ENCODE measurements around the gene LCE1A. TPM values are rescaled to one million over a fixed set of nuclear protein-coding genes. Genes with fewer than 3 reads are reported as not detected.

Gene LCE1A, protein sequence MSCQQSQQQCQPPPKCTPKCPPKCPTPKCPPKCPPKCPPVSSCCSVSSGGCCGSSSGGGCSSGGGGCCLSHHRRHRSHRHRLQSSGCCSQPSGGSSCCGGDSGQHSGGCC
- not detected in 2 replicates for total RNA-seq

DNA sequence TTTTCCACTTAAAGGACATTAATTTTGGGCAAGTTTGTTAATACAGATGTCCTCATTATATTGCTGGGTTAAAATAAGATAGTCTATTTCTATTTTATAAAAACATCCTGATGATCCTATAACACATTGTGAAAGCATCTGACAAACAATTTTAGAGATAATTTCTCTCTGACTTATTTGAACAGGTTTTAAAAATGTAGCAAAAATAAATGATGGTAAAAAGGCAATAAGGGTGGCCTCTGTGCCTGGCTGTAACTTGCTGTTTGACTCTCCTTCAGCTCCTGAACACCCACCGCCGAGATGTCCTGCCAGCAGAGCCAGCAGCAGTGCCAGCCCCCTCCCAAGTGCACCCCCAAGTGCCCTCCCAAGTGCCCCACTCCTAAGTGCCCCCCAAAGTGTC lies at the start of gene LCE1A:
Gene LCE1A, plus strand, starts transcription at position 301 of the 400 bp plus-strand sequence. Its CDS starts 0 bp downstream, at position 301.

DNA sequence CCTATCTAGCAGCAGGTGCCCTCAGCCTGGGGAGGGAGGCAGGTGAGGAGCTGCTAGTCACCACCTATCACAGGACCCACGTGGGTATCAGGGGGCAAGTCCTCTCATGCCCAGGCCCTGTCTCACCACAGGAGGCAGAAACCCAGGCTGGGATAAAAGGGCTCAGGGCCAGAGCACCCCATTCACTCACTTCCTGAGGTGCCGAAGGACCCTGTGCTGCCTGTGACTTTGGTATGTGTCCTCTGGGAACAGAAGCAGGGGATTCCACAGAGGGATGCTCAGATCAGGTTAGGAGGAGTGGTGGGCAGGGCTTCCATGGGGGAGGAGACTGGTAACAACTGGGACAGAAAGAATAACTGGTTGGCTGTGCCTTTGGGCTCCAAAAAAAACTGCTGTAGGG lies 41.2 kb upstream of the LCE1A start, which contains the start of gene LCE1E:
Gene LCE1E, plus strand, starts transcription at position 181 of the 400 bp plus-strand sequence. CDS start 1,043 bp downstream, outside the sequence.

DNA sequence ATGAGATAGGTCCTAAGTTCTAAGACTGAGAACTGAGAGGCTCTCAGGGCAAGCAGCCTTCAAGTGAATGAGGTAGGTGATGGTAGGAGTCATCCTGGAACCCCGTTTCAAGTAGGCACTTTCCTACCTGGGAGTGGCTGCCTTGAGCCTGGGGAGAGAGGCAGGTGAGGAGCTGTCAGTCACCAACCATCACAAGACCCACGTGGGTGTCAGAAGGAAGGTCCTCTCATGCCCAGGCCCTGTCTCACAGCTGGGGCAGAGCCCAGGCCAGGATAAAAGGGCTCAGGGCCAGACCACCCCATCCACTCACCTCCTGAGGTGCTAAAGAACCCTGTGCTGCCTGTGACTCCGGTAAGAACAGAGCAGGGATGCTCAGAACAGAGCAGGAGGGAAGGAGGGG lies 30.9 kb upstream of the LCE1A start, which contains the start of gene LCE1D:
Gene LCE1D, plus strand, starts transcription at position 301 of the 400 bp plus-strand sequence. CDS start 1,074 bp downstream, outside the sequence.

DNA sequence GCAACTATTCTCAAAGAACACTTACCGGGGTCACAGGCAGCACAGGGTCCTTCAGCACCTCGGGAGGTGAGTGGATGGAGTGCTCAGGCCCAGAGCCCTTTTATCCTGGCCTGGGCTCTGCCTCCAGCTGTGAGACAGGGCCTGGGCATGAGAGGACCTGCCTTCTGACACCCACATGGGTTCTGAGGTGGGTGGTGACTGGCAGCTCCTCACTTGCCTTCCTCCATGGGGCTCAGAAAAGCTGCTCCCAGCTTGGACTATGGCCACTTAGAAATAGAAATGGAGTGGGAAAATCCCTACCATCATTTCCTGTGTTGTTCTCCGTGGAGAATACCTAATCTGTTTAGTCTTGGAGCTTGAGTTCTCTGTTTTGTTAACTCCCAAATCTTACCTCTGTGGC lies 20.7 kb upstream of the LCE1A start, which contains the start of gene LCE1C:
Gene LCE1C, minus strand, starts transcription at position 76 of the 400 bp plus-strand sequence. CDS start 1,173 bp downstream, outside the sequence.

DNA sequence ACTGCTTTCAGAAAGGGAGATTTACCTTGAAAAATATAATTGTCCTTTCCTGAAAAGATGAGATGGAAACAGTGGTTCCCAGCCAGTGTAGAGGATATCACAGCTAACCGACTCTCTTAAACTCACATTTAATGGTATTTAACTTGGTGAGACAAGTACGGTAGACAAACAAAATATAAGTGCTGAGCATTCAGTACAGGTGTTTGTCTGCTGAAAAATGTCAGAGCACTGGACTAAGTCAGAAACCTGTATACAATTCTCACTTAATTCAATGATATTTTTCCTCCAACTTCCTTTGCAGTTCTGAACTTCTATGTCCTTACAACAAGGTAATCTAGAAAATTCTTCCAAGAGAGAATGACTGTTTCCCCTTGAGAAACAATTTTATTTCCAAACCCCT lies 15.6 kb upstream of the LCE1A start, which contains the start of gene LCE1B:
Gene LCE1B, plus strand, starts transcription at position 301 of the 400 bp plus-strand sequence. CDS start 476 bp downstream, outside the sequence.

DNA sequence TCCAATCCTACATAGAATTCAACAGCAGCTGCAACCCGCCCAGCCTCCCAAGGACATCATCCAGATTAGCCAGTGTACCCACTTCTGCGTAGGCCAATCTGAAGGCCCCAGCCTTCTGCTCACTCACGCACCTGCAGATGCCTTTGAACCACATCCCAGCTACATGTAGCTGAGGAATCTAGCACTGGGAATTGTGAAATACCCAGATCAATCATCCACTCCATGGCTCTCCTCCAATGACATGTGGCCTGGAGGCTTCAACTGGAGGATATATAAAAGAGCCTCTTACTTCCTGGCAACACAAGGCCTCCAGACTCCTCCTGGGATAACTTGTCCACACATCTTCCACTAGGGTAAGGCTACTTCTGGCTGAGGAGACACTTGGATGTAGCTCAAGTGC lies 15.3 kb downstream of the LCE1A start, which contains the start of gene LCE6A:
Gene LCE6A, plus strand, starts transcription at position 301 of the 400 bp plus-strand sequence. CDS start 665 bp downstream, outside the sequence.

DNA sequence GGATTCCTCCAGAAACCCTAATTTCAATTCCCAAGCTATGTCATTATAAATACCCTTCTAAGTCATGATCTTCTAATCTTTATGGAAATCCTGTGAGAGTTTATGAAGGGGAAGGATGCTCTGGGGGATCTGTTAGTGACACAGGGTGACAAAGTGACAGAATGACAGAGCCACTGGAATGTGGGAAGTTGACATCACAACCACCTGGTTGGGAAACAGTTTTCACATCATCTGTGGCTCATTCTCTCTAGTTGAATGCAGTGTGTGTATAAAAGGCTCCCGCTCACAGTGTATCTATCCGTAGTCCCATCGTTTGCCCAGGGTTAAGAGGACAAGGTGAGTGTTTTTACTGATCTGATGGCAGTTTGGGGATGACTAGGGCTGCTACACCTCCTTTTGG lies 32.4 kb downstream of the LCE1A start, which contains the start of gene LCE7A:
Gene LCE7A, plus strand, starts transcription at position 301 of the 400 bp plus-strand sequence. CDS start 702 bp downstream, outside the sequence.

Other genes starting within 250 kb of the LCE1A start
- gene LCE3D, start 247.0 kb upstream of the LCE1A start, total RNA-seq, result not detected in 2 replicates
- not detected in 2 replicates for gene LCE3C, start 227.2 kb upstream of the LCE1A start, total RNA-seq
- not detected in 2 replicates for gene LCE3B, start 213.7 kb upstream of the LCE1A start, total RNA-seq
- not detected in 2 replicates for gene LCE3A, start 204.4 kb upstream of the LCE1A start, total RNA-seq
- not detected in 2 replicates for gene LCE2D, start 164.1 kb upstream of the LCE1A start, total RNA-seq
- not detected in 2 replicates for gene LCE2C, start 152.2 kb upstream of the LCE1A start, total RNA-seq
- gene LCE2B, start 141.3 kb upstream of the LCE1A start, total RNA-seq, result not detected in 2 replicates
- gene LCE2A, start 129.1 kb upstream of the LCE1A start, total RNA-seq, result not detected in 2 replicates
- gene LCE4A, start 119.3 kb upstream of the LCE1A start, total RNA-seq, result not detected in 2 replicates
- gene KPRP, start 69.4 kb upstream of the LCE1A start, total RNA-seq, result not detected in 2 replicates
- not detected in 2 replicates for gene LCE1F, start 52.3 kb upstream of the LCE1A start, total RNA-seq
- 0.37 TPM in 1 of 2 replicates, not detected in the other for gene LCE1E, start 41.2 kb upstream of the LCE1A start, total RNA-seq
- gene LCE1D, start 30.8 kb upstream of the LCE1A start, total RNA-seq, result not detected in 2 replicates
- gene LCE1C, start 20.8 kb upstream of the LCE1A start, total RNA-seq, result not detected in 2 replicates
- gene LCE1B, start 15.5 kb upstream of the LCE1A start, total RNA-seq, result not detected in 2 replicates
- gene LCE6A, start 15.4 kb downstream of the LCE1A start, total RNA-seq, result not detected in 2 replicates
- gene LCE7A, start 32.5 kb downstream of the LCE1A start, total RNA-seq, result not detected in 2 replicates
- gene SMCP, start 50.8 kb downstream of the LCE1A start, total RNA-seq, result 0.37 TPM in 1 of 2 replicates, not detected in the other
- gene IVL, start 81.1 kb downstream of the LCE1A start, total RNA-seq, result under 0.01 TPM in 1 of 2 replicates, not detected in the other
- gene SPRR5, start 119.7 kb downstream of the LCE1A start, total RNA-seq, result not detected in 2 replicates
- gene SPRR4, start 143.2 kb downstream of the LCE1A start, total RNA-seq, result not detected in 2 replicates
- not detected in 2 replicates for gene SPRR1A, start 156.6 kb downstream of the LCE1A start, total RNA-seq
- not detected in 2 replicates for gene SPRR3, start 174.3 kb downstream of the LCE1A start, total RNA-seq
- gene SPRR1B, start 203.7 kb downstream of the LCE1A start, total RNA-seq, result not detected in 2 replicates
- gene SPRR2D, start 213.6 kb downstream of the LCE1A start, total RNA-seq, result not detected in 2 replicates
- not detected in 2 replicates for gene SPRR2A, start 230.0 kb downstream of the LCE1A start, total RNA-seq
- gene SPRR2B, start 244.1 kb downstream of the LCE1A start, total RNA-seq, result not detected in 2 replicates